Mesothelial cell of epicardium (in vitro differentiated cells): ENCODE measurements around the gene SLC22A13. TPM values are rescaled to one million over a fixed set of nuclear protein-coding genes. Genes with fewer than 3 reads are reported as not detected.

Experiments
- DNase-seq, 2 experiments: peaks; one replicate each; pipeline ENCODE4 v3.0.0; 2021; ENCODE audit warnings: low spot score in 2 of 2; ENCODE audit not compliant: unreplicated experiment in 2 of 2
- H3K27ac Mint-ChIP-seq: 2 replicates; pipeline ENCODE4 v1.8.0; 2021; ENCODE audit warnings: mixed read lengths
- H3K27me3 Mint-ChIP-seq: 2 replicates; pipeline ENCODE4 v1.8.0; 2021; ENCODE audit warnings: low read depth, mixed read lengths
- H3K36me3 Mint-ChIP-seq: 2 replicates; pipeline ENCODE4 v1.8.0; 2021; ENCODE audit warnings: mixed read lengths
- H3K4me1 Mint-ChIP-seq: 2 replicates; pipeline ENCODE4 v1.8.0; 2021; ENCODE audit warnings: mixed read lengths
- H3K4me3 Mint-ChIP-seq: 2 replicates; pipeline ENCODE4 v1.8.0; 2021; ENCODE audit warnings: mild to moderate bottlenecking, moderate library complexity, mixed read lengths
- H3K9me3 Mint-ChIP-seq: 2 replicates; pipeline ENCODE4 v1.8.0; 2021; ENCODE audit warnings: mixed read lengths
- CTCF ChIP-seq: fragments of 200-600 bp; sonication (generic); IDR thresholded peaks from one replicate; pipeline ENCODE4 v1.5.0; 2021; ENCODE audit warnings: antibody characterized with exemption; ENCODE audit not compliant: unreplicated experiment
- total RNA-seq: library from RNA; stranded (reverse); gene quantifications from 3 replicates; pipeline ENCODE4 v1.2.1, GENCODE V29; 2021

The SLC22A13 gene
- 0.34 to 0.85 TPM (median 0.75 TPM) in 3 replicates for total RNA-seq

- no peaks in the 10 kb centered on the region for H3K27me3 Mint-ChIP-seq
- peaks cover 1% of the 10 kb centered on the region for H3K4me1 Mint-ChIP-seq
- H3K36me3 Mint-ChIP-seq: peaks cover 9% of the 10 kb centered on the region
- peaks cover 7% of the 10 kb centered on the region for H3K9me3 Mint-ChIP-seq
- no peak within 1 kb of the TSS for H3K27ac Mint-ChIP-seq
- TF ChIP-seq CTCF: no peak
- no peak for DNase-seq
- H3K4me3 Mint-ChIP-seq: no peak within 1 kb of the TSS
Measured at GRCh38 chr3:38265604-38266307, at the start of gene SLC22A13. Gene SLC22A13, plus strand, starts transcription at chr3:38265812. Its CDS starts 49 bp downstream, at chr3:38265861.

- no peak for TF ChIP-seq CTCF
- Mint-ChIP-seq H3K9me3 (no peaks in the 10 kb centered on the region), H3K27ac (no peak overlapping the region), H3K4me1 (no peaks in the 10 kb centered on the region), H3K27me3 (no peaks in the 10 kb centered on the region), H3K4me3 (no peak overlapping the region), H3K36me3 (peaks cover 29% of the 10 kb centered on the region)
- DNase-seq: no peak
Measured at GRCh38 chr3:38219609-38220197, 45.9 kb upstream of the SLC22A13 start.

- H3K4me1 Mint-ChIP-seq: no peaks in the 10 kb centered on the region
- peaks cover 33% of the 10 kb centered on the region for H3K36me3 Mint-ChIP-seq
- no peak for TF ChIP-seq CTCF
- H3K27me3 Mint-ChIP-seq: no peaks in the 10 kb centered on the region
- H3K4me3 Mint-ChIP-seq: no peak overlapping the region
- no peak for DNase-seq
- no peak overlapping the region for H3K27ac Mint-ChIP-seq
- H3K9me3 Mint-ChIP-seq: no peaks in the 10 kb centered on the region
Measured at GRCh38 chr3:38221005-38221404, 44.6 kb upstream of the SLC22A13 start.

GRCh38 chr3:38222032-38222634, 43.5 kb upstream of the SLC22A13 start:
- H3K9me3 Mint-ChIP-seq: no peaks in the 10 kb centered on the region
- H3K4me3 Mint-ChIP-seq: no peak overlapping the region
- H3K27ac Mint-ChIP-seq: no peak overlapping the region
- no peak for DNase-seq
- H3K4me1 Mint-ChIP-seq: no peaks in the 10 kb centered on the region
- no peak for TF ChIP-seq CTCF
- H3K36me3 Mint-ChIP-seq: peaks cover 32% of the 10 kb centered on the region
- H3K27me3 Mint-ChIP-seq: no peaks in the 10 kb centered on the region

- peaks cover 29% of the 10 kb centered on the region for H3K36me3 Mint-ChIP-seq
- H3K4me3 Mint-ChIP-seq: no peak overlapping the region
- no peaks in the 10 kb centered on the region for H3K27me3 Mint-ChIP-seq
- DNase-seq: no peak
- no peak for TF ChIP-seq CTCF
- no peak overlapping the region for H3K27ac Mint-ChIP-seq
- H3K4me1 Mint-ChIP-seq: no peaks in the 10 kb centered on the region
- no peaks in the 10 kb centered on the region for H3K9me3 Mint-ChIP-seq
Measured at GRCh38 chr3:38224357-38224756, 41.3 kb upstream of the SLC22A13 start.
